Breast epithelium (tissue), 4 donors: ENCODE data around the gene CMTM2. TPM values are rescaled to one million over a fixed set of nuclear protein-coding genes. Genes with fewer than 3 reads are reported as not detected.
"Not testable (repeated sequence)": the region's sequence is repeated elsewhere in the genome, so short reads cannot be mapped to it uniquely, and the experiment has no call there.

Source experiments
- DNase-seq, 2 donors: peaks; one replicate each; pipeline ENCODE4 v3.0.0-alpha.2; 2019; ENCODE audit warnings: low spot score in 2 of 2
- H3K27ac ChIP-seq, 2 donors: fragments of 200-600 bp; sonication (generic) in 1 of 2; one replicate each; pipeline ENCODE4 v1.5.1; 2016 to 2019; ENCODE audit warnings: mild to moderate bottlenecking in 1 of 2
- H3K27me3 ChIP-seq, 2 donors: fragments of 200-600 bp; sonication (generic) in 1 of 2; one replicate each; pipeline versions ENCODE4 v1.5.1 to v1.6.0; 2017 to 2019; ENCODE audit warnings: control low read depth in 1 of 2, mild to moderate bottlenecking in 1 of 2
- H3K36me3 ChIP-seq: fragments of 200-600 bp; one replicate; pipeline ENCODE4 v1.5.1; 2019
- H3K4me1 ChIP-seq, 2 donors: fragments of 200-600 bp; sonication (generic); one replicate each; pipeline ENCODE4 v1.5.1; 2016 to 2019; ENCODE audit warnings: control low read depth in 1 of 2
- H3K4me3 ChIP-seq, 3 donors: fragments of 200-600 bp; sonication (generic); 1 replicate in 2 of 3; 2 replicates in 1 of 3; pipeline ENCODE4 v1.5.1; 2016 to 2019; ENCODE audit warnings: mild to moderate bottlenecking in 3 of 3, moderate library complexity in 2 of 3
- H3K9me3 ChIP-seq, 2 donors: fragments of 200-600 bp; sonication (generic) in 1 of 2; one replicate each; pipeline ENCODE4 v1.5.1; 2016 to 2019; ENCODE audit warnings: control low read depth in 1 of 2
- POLR2A ChIP-seq: fragments of 450-650 bp; IDR thresholded peaks from one replicate; pipeline ENCODE4 v1.6.1; 2016; ENCODE audit warnings: antibody characterized with exemption, mild to moderate bottlenecking, moderate library complexity
- POLR2AphosphoS5 ChIP-seq, 3 donors: sonication (generic); formaldehyde crosslinking; IDR thresholded peaks; one replicate each; pipeline ENCODE4 v1.6.1; 2017; ENCODE audit warnings: antibody characterized with exemption in 3 of 3
- intact Hi-C: fragments of 100-400 bp; cut with DNase I; formaldehyde crosslinking; loops from one replicate; pipeline ENCODE4 v1.15.1; 2023; ENCODE audit warnings: low total_unique reads
- total RNA-seq, 3 donors: library from RNA; depleted of rRNA; stranded (reverse); fragments of >200 nt; gene quantifications; one replicate each; pipeline ENCODE4 v1.1.0, GENCODE V29; 2016
- TF ChIP-seq, protein P1 (sequence below), 3 donors: fragments of 450-650 bp; IDR thresholded peaks; one replicate each; pipeline ENCODE4 v1.5.1; 2016 to 2017; ENCODE audit warnings: antibody characterized with exemption in 3 of 3, mild to moderate bottlenecking in 3 of 3, moderate library complexity in 3 of 3

CMTM2 gene
- total RNA-seq, 3 donors from 2014 or later, result not detected

DNA sequence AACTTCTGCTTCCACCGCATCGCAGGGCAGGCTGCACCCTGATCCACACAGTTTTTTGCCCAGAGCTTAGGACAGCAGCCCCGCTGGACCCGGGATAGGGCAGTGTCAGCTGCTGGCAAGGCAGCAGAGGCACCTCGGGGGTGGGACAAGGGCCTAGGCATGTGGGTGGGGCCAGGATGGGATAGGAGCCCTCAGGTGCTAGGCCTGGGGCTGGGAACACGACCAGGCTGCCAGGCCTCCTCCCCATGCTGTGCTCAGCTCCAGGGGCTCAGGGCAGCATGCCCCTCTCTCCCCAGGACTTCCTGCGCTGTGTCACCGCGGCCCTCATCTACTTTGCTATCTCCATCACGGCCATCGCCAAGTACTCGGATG, 29.9 kb downstream of the CMTM2 start:
- TF ChIP-seq POLR2AphosphoS5 (IDR thresholded peaks at IDR 0.05), result no peak
- TF ChIP-seq POLR2A, result no peak
- TF ChIP-seq, protein P1, sequence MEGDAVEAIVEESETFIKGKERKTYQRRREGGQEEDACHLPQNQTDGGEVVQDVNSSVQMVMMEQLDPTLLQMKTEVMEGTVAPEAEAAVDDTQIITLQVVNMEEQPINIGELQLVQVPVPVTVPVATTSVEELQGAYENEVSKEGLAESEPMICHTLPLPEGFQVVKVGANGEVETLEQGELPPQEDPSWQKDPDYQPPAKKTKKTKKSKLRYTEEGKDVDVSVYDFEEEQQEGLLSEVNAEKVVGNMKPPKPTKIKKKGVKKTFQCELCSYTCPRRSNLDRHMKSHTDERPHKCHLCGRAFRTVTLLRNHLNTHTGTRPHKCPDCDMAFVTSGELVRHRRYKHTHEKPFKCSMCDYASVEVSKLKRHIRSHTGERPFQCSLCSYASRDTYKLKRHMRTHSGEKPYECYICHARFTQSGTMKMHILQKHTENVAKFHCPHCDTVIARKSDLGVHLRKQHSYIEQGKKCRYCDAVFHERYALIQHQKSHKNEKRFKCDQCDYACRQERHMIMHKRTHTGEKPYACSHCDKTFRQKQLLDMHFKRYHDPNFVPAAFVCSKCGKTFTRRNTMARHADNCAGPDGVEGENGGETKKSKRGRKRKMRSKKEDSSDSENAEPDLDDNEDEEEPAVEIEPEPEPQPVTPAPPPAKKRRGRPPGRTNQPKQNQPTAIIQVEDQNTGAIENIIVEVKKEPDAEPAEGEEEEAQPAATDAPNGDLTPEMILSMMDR (IDR thresholded peaks at IDR 0.05), result no peak

DNA sequence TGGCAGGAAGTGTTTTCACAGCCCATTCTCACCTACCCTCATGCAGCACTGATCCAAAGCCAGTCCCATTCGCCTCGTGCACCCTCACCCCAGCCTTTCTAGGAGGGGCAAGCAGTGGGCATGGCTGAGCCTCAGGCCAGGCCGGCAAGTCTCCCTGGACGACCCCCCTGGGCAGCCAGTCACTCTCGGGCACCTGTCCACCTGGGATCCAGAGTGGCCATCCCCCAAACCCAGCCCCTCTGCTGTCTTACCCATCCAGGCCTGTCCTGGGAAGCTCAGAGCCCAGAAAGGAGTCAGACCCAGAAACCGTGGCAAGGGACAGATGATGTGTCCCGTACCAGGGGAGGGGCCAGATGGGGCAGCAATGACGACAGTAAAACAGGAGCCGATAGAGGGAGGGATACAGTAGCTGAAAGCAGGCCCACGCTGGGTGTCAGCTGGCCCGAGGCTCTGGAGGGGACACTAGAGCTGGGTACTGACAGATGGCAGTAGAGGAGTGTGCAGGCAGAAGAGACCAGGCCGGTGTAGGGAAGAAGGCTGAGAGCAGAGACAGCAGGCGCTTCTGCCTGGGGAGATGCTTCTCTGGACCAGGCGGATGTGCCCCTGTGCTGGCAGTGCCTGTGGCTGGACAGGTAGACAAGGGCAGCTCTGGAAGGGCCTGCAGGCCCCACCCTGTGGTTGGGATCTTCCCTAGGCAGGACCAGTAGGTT, 31.0 kb downstream of the CMTM2 start:
- Histone ChIP-seq H3K36me3 (peaks cover 6% of the 10 kb centered on the region), H3K4me3 (no peak overlapping the region)
- intact Hi-C loops, result no loop called here

More for the DNA sequence above, 29.9 kb downstream of the CMTM2 start:
- H3K9me3 ChIP-seq, result no peaks in the 10 kb centered on the region
- no peaks in the 10 kb centered on the region for H3K27me3 ChIP-seq
- DNase-seq, result no peak
- intact Hi-C loops, result loop anchor here (5.0 kb wide), 1 partner anchor 437 kb away; no protein-coding TSS in a partner anchor
- peak overlapping the region; percentile 77 to 78 for H3K27ac ChIP-seq
- H3K36me3 ChIP-seq, result peaks cover 6% of the 10 kb centered on the region
- no peak overlapping the region for H3K4me3 ChIP-seq
- H3K4me1 ChIP-seq, result peaks cover 3 to 14% of the 10 kb centered on the region in 2 donors

DNA sequence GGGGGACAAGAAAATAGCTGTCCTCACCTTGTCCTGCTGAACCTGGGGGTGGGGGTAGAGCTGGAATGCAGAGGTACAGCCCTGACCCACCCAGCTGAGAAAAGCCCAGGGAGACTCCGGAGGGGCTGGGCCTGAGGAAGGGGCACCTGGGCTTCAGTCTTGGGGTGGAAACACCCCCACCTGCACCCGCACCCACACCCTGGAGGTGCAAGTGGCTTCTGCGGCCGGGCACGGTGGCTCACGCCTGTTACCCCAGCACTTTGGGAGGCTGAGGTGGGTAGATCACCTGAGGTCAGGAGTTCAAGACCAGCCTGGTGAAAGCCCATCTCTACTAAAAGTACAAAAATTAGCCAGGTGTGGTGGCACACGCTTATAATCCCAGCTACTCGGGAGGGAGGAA, 32.6 kb downstream of the CMTM2 start:
- H3K27me3 ChIP-seq, DNase-seq, intact Hi-C loops, H3K4me3 ChIP-seq, H3K27ac ChIP-seq, H3K36me3 ChIP-seq, H3K9me3 ChIP-seq, H3K4me1 ChIP-seq: not testable (repeated sequence)

More for the DNA sequence above, 31.0 kb downstream of the CMTM2 start:
- TF ChIP-seq POLR2A, result no peak
- TF ChIP-seq, protein P1 (IDR thresholded peaks at IDR 0.05), result no peak
- TF ChIP-seq POLR2AphosphoS5 (IDR thresholded peaks at IDR 0.05), result no peak
- DNase-seq, result no peak
- Histone ChIP-seq H3K27me3 (no peaks in the 10 kb centered on the region), H3K9me3 (no peaks in the 10 kb centered on the region), H3K4me1 (peaks cover 3 to 14% of the 10 kb centered on the region in 2 donors), H3K27ac (peak overlapping the region in 1 of 2 donors; percentile 9)

DNA sequence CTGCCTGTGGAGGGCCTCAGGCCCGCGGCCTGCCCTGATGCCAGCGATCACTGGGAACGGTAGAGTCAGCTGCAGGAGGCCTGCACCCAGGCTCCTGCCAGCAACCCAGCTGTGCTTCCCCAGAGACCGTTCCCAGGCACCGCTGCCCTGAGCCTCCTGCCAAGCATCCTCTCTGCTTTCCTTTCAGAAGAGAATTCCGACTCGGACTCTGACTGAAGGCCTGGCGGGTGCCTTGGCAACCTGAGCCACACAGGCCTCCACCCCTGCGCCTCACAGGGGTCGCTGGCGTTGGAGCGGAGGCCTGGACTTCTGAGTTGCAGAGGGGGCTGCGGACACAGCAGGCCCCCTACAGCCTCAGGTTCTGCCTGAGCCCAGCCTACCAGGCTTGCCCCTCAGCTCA, 33.2 kb downstream of the CMTM2 start:
- intact Hi-C loops, result no loop called here
- H3K4me1 ChIP-seq, result peaks cover 3 to 7% of the 10 kb centered on the region in 2 donors
- no peaks in the 10 kb centered on the region for H3K9me3 ChIP-seq
- peaks cover 6% of the 10 kb centered on the region for H3K36me3 ChIP-seq
- H3K4me3 ChIP-seq, result no peak overlapping the region
- H3K27me3 ChIP-seq, result no peaks in the 10 kb centered on the region
- no peak for DNase-seq
- TF ChIP-seq POLR2A (no peak), POLR2AphosphoS5 (IDR thresholded peaks at IDR 0.05) (no peak)
- TF ChIP-seq, protein P1 (IDR thresholded peaks at IDR 0.05), result no peak
- no peak overlapping the region for H3K27ac ChIP-seq

DNA sequence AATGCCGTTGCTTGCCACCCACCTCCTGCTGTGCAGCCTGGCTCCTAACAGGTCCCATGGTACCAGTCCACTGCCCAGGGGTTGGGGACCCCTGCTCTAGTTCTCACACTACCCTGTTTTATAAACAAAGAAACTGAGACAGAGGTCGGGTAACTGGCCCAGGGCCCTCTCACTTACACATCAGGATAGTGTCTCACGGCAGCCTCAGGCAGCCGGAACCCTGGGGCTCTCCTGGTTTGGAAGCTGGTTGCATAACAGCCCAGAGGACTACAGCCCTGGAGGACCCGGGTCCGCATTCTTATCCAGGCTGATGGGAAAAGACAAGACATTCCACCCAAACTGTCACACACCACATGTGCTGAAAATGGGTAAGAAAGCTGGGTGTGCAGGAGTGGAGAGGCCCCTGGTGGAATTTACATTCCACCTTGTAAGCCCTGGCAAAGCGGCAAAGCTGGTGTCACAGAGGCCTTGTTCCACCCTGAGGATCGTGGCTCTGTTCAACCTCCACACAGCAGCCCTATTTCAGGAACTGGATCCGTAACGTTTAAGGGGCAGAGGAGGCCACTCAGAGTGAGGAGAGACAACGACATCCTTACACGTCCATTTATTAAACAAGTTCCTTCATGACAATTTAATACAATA, 35.0 kb downstream of the CMTM2 start:
- TF ChIP-seq, protein P1 (IDR thresholded peaks at IDR 0.05), result no peak
- TF ChIP-seq POLR2A, result no peak
- TF ChIP-seq POLR2AphosphoS5 (IDR thresholded peaks at IDR 0.05), result no peak
- Histone ChIP-seq H3K9me3 (no peaks in the 10 kb centered on the region), H3K4me3 (no peak overlapping the region), H3K4me1 (peaks cover under 1 to 4% of the 10 kb centered on the region in 2 donors), H3K27me3 (no peaks in the 10 kb centered on the region), H3K27ac (no peak overlapping the region), H3K36me3 (peaks cover 6% of the 10 kb centered on the region)
- intact Hi-C loops, result no loop called here
- DNase-seq, result no peak
